NCI-H446 (cell line): ENCODE data around the gene WDR70.
"Not testable (repeated sequence)": the region's sequence is repeated elsewhere in the genome, so short reads cannot be mapped to it uniquely, and the experiment has no call there.

Experiments used
- DNase-seq, 2 experiments: peaks; one replicate each; lab custom pipeline; 2025; lab: John Stamatoyannopoulos, UW

The WDR70 gene

GRCh38 chr5:37685211-37685610 lies 306.1 kb downstream of the WDR70 start:
- no peak for DNase-seq

- no peak for DNase-seq
Observed at GRCh38 chr5:37685816-37686215, 306.7 kb downstream of the WDR70 start.

GRCh38 chr5:37688925-37689324 lies 309.8 kb downstream of the WDR70 start:
- DNase-seq = not testable (repeated sequence)

- not testable (repeated sequence) for DNase-seq
Observed at GRCh38 chr5:37694333-37694732, 315.2 kb downstream of the WDR70 start.

GRCh38 chr5:37694867-37695266 lies 315.7 kb downstream of the WDR70 start:
- no peak for DNase-seq

- DNase-seq = no peak
Observed at GRCh38 chr5:37695647-37696046, 316.5 kb downstream of the WDR70 start.

- DNase-seq = peak in 1 of 2 experiments; percentile 30
Observed at GRCh38 chr5:37696190-37697021, 317.3 kb downstream of the WDR70 start.

GRCh38 chr5:37701868-37702267 lies 322.8 kb downstream of the WDR70 start:
- no peak for DNase-seq

- DNase-seq = no peak
Observed at GRCh38 chr5:37703841-37704241, 324.7 kb downstream of the WDR70 start.

- no peak for DNase-seq
Observed at GRCh38 chr5:37704406-37704805, 325.3 kb downstream of the WDR70 start.

- no peak for DNase-seq
Observed at GRCh38 chr5:37709020-37709419, 329.9 kb downstream of the WDR70 start.

- DNase-seq = no peak
Observed at GRCh38 chr5:37710965-37711364, 331.8 kb downstream of the WDR70 start.

GRCh38 chr5:37712750-37713149 lies 333.6 kb downstream of the WDR70 start:
- no peak for DNase-seq

- DNase-seq = no peak
Observed at GRCh38 chr5:37714756-37715155, 335.6 kb downstream of the WDR70 start.

GRCh38 chr5:37715361-37715760 lies 336.2 kb downstream of the WDR70 start:
- DNase-seq = no peak

- no peak for DNase-seq
Observed at GRCh38 chr5:37715992-37716391, 336.9 kb downstream of the WDR70 start.

GRCh38 chr5:37716405-37716804 lies 337.3 kb downstream of the WDR70 start:
- no peak for DNase-seq

GRCh38 chr5:37717276-37717612 lies 338.1 kb downstream of the WDR70 start:
- DNase-seq = no peak

- DNase-seq = peak; percentile 59 to 89
Observed at GRCh38 chr5:37717613-37718431, 338.7 kb downstream of the WDR70 start.

- DNase-seq = no peak
Observed at GRCh38 chr5:37720550-37720952, 341.4 kb downstream of the WDR70 start.

- DNase-seq = no peak
Observed at GRCh38 chr5:37721447-37721871, 342.3 kb downstream of the WDR70 start.

- no peak for DNase-seq
Observed at GRCh38 chr5:37722236-37723161, 343.4 kb downstream of the WDR70 start.
